Panc1 (cell line): ENCODE data around the gene MXRA5. TPM values are rescaled to one million over a fixed set of nuclear protein-coding genes. Genes with fewer than 3 reads are reported as not detected.
A peak's percentile ranks its signal among the peaks of the same experiment; 100 is the strongest.

ENCODE experiments used
- ATAC-seq: fragments of 200-7000 bp; cut with Tn5 transposase; 2 replicates; pipeline ENCODE4 v1.9.1; 2020; ENCODE audit warnings: mild to moderate bottlenecking, moderate library complexity
- BruUV-seq: library from RNA; stranded (reverse); fragments of 400-500 nt; replicated peaks from 2 replicates; lab custom pipeline; 2021; lab: Mats Ljungman, UMichigan
- CTCF ChIA-PET: fragments of 300-600 bp; sonication (Branson Sonifier 250); formaldehyde crosslinking; loops from one replicate; lab custom pipeline; 2022; ENCODE audit warnings: antibody characterized with exemption; lab: Charles Lee
- POLR2A ChIA-PET: fragments of 300-600 bp; sonication (Branson Sonifier 250); formaldehyde crosslinking; loops from one replicate; lab custom pipeline; 2022; ENCODE audit warnings: antibody characterized with exemption; lab: Charles Lee
- DNase-seq: peaks from one replicate; pipeline ENCODE4 v3.0.0-alpha.2; 2010; ENCODE audit warnings: low read depth, low spot score
- H3K27ac ChIP-seq: 2 replicates; pipeline ENCODE4 v1.5.1; 2011; ENCODE audit warnings: mild to moderate bottlenecking, low read length, inconsistent platforms
- H3K27me3 ChIP-seq: fragments of 200-500 bp; sonication (Bioruptor generic); 2 replicates; pipeline ENCODE4 v1.6.0; 2014; ENCODE audit warnings: low read length, inconsistent platforms; ENCODE audit not compliant: control insufficient read depth, insufficient read depth
- H3K36me3 ChIP-seq: fragments of 200-500 bp; sonication (Bioruptor generic); 2 replicates; pipeline ENCODE4 v1.5.1; 2014; ENCODE audit warnings: inconsistent platforms, mild to moderate bottlenecking, low read length, moderate library complexity; ENCODE audit not compliant: control insufficient read depth, insufficient read depth
- H3K4me1 ChIP-seq: 2 replicates; pipeline ENCODE4 v1.5.1; 2011; ENCODE audit warnings: inconsistent platforms, mild to moderate bottlenecking, low read length, moderate library complexity; ENCODE audit not compliant: control insufficient read depth, insufficient read depth
- H3K4me3 ChIP-seq, 2 experiments: 2 replicates each; pipeline ENCODE4 v1.5.1; 2011 to 2012; ENCODE audit warnings: low read depth in 2 of 2, low read length in 2 of 2, mild to moderate bottlenecking in 2 of 2, inconsistent platforms in 1 of 2, moderate library complexity in 1 of 2
- H3K9me3 ChIP-seq: fragments of 200-500 bp; sonication (Bioruptor generic); 2 replicates; pipeline ENCODE4 v1.5.1; 2014; ENCODE audit warnings: low read depth, mild to moderate bottlenecking, inconsistent platforms, low read length, moderate library complexity; ENCODE audit not compliant: control insufficient read depth, insufficient read depth
- POLR2AphosphoS5 ChIP-seq: IDR thresholded peaks from 2 replicates; pipeline ENCODE4 v1.6.1; 2012; ENCODE audit warnings: mild to moderate bottlenecking, low read depth, low read length, moderate library complexity
- SIN3A ChIP-seq: IDR thresholded peaks from 2 replicates; pipeline ENCODE4 v1.6.1; 2012; ENCODE audit warnings: low read depth, mild to moderate bottlenecking, low read length, moderate library complexity, borderline replicate concordance; ENCODE audit not compliant: insufficient read depth
- TCF7L2 ChIP-seq: IDR thresholded peaks from 2 replicates; pipeline ENCODE4 v1.6.1; 2011; ENCODE audit warnings: mild to moderate bottlenecking, low read depth, low read length, inconsistent platforms
- in situ Hi-C: cut with HindIII; loops from 2 replicates; pipeline ENCODE4 v1.10.0; 2016; ENCODE audit warnings: low sequenced_read_pairs, low pct_unique_long_range_greater_than_20kb
- intact Hi-C: fragments of 100-400 bp; cut with micrococcal nuclease; formaldehyde crosslinking; loops from one replicate; pipeline ENCODE4 v1.10.0; 2022; ENCODE audit not compliant: unreplicated experiment
- total RNA-seq: library from RNA; stranded (reverse); gene quantifications from one replicate; pipeline ENCODE4 v1.2.1, GENCODE V29; 2021; ENCODE audit not compliant: unreplicated experiment
- TF ChIP-seq, protein P1 (sequence below): fragments of 450-650 bp; IDR thresholded peaks from 2 replicates; pipeline ENCODE4 v1.5.1; 2017; ENCODE audit warnings: mild to moderate bottlenecking
- TF ChIP-seq, protein P2 (sequence below), 2 experiments: IDR thresholded peaks; 2 replicates each; pipeline ENCODE4 v1.6.1; 2011 to 2012; ENCODE audit warnings: low read depth in 2 of 2, control low read depth in 1 of 2, low read length in 1 of 2, mild to moderate bottlenecking in 1 of 2, moderate library complexity in 1 of 2; ENCODE audit not compliant: insufficient read depth in 1 of 2

The MXRA5 gene
- total RNA-seq, 1 experiment from 2014 or later = 14.2 TPM

DNA sequence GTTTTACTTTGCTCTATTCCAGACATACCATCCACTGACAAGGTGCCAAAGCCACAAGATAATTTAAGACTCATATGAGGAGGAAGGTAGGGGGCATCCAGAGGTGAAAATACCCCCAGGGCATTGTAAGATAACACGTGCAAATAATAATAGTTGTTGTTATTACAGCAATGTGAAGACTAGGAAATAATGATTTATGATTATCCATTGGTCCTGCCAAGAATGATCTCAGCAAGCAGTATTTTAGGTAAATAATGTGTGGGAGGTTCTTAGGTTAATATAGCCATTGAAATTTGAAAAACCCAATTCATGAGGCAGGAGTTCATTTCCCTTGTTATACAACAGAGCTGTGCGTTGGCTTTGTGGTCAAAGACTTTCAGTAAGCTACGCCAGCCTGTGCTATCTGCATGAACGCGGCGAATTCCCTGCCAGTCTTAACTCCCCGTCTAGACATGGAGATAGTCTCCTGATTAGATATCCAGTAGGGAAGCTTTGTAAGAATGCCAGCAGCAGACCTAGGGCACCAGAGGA lies 47.2 kb upstream of the MXRA5 start:
- H3K27me3 ChIP-seq = no peaks in the 10 kb centered on the region
- TF ChIP-seq POLR2AphosphoS5 (no peak), TCF7L2 (no peak), SIN3A (no peak)
- TF ChIP-seq, protein P1, sequence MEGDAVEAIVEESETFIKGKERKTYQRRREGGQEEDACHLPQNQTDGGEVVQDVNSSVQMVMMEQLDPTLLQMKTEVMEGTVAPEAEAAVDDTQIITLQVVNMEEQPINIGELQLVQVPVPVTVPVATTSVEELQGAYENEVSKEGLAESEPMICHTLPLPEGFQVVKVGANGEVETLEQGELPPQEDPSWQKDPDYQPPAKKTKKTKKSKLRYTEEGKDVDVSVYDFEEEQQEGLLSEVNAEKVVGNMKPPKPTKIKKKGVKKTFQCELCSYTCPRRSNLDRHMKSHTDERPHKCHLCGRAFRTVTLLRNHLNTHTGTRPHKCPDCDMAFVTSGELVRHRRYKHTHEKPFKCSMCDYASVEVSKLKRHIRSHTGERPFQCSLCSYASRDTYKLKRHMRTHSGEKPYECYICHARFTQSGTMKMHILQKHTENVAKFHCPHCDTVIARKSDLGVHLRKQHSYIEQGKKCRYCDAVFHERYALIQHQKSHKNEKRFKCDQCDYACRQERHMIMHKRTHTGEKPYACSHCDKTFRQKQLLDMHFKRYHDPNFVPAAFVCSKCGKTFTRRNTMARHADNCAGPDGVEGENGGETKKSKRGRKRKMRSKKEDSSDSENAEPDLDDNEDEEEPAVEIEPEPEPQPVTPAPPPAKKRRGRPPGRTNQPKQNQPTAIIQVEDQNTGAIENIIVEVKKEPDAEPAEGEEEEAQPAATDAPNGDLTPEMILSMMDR = no peak
- TF ChIP-seq, protein P2, sequence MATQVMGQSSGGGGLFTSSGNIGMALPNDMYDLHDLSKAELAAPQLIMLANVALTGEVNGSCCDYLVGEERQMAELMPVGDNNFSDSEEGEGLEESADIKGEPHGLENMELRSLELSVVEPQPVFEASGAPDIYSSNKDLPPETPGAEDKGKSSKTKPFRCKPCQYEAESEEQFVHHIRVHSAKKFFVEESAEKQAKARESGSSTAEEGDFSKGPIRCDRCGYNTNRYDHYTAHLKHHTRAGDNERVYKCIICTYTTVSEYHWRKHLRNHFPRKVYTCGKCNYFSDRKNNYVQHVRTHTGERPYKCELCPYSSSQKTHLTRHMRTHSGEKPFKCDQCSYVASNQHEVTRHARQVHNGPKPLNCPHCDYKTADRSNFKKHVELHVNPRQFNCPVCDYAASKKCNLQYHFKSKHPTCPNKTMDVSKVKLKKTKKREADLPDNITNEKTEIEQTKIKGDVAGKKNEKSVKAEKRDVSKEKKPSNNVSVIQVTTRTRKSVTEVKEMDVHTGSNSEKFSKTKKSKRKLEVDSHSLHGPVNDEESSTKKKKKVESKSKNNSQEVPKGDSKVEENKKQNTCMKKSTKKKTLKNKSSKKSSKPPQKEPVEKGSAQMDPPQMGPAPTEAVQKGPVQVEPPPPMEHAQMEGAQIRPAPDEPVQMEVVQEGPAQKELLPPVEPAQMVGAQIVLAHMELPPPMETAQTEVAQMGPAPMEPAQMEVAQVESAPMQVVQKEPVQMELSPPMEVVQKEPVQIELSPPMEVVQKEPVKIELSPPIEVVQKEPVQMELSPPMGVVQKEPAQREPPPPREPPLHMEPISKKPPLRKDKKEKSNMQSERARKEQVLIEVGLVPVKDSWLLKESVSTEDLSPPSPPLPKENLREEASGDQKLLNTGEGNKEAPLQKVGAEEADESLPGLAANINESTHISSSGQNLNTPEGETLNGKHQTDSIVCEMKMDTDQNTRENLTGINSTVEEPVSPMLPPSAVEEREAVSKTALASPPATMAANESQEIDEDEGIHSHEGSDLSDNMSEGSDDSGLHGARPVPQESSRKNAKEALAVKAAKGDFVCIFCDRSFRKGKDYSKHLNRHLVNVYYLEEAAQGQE (IDR thresholded peaks at IDR 0.05; ENCODE audit: insufficient read depth in 1 of 2, low read depth in 2 of 2, low read length in 1 of 2) = no peak
- H3K9me3 ChIP-seq = no peaks in the 10 kb centered on the region
- DNase-seq (no peak), ATAC-seq (no peak)
- POLR2A ChIA-PET = no interaction called here
- no peak overlapping the region for H3K4me3 ChIP-seq
- H3K27ac ChIP-seq = no peak overlapping the region
- no TSS peak for BruUV-seq
- in situ Hi-C loops = no loop called here
- H3K36me3 ChIP-seq = no peaks in the 10 kb centered on the region
- CTCF ChIA-PET = no interaction called here
- H3K4me1 ChIP-seq = no peaks in the 10 kb centered on the region; the same call in 1 of the 2 replicates
- intact Hi-C loops = no loop called here

DNA sequence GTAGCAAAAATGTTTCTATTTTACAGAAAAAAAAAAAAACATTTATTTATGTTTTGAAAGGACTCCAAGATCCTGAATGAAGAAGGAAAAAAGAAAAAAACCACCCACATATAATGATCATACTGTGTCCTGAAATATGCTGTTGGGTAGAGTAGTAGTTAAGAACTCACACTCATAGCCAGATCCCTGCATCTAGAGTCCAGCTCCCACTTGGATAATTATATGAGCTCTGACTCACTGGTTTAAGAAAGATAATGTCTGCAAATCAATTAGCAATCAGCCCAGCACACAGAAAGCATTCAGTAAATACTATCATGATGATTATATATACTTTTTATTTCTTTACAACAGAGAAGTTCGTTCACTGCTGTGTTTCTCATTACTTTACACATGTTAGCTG lies 46.7 kb upstream of the MXRA5 start:
- no peak overlapping the region for H3K27ac ChIP-seq
- no peaks in the 10 kb centered on the region for H3K27me3 ChIP-seq
- ChIA-PET CTCF (no interaction called here), POLR2A (no interaction called here)
- intact Hi-C loops = no loop called here
- no TSS peak for BruUV-seq
- no peak overlapping the region for H3K4me3 ChIP-seq
- H3K36me3 ChIP-seq = no peaks in the 10 kb centered on the region
- DNase-seq (no peak), ATAC-seq (peak; percentile 69)
- in situ Hi-C loops = no loop called here
- no peaks in the 10 kb centered on the region; the same call in 1 of the 2 replicates for H3K4me1 ChIP-seq
- no peaks in the 10 kb centered on the region for H3K9me3 ChIP-seq
- TF ChIP-seq, protein P2 (IDR thresholded peaks at IDR 0.05; ENCODE audit: insufficient read depth in 1 of 2, low read depth in 2 of 2, low read length in 1 of 2) = no peak
- TF ChIP-seq POLR2AphosphoS5 (no peak), SIN3A (no peak), TCF7L2 (no peak)
- TF ChIP-seq, protein P1 = no peak
